T-helper 9 cell (primary cell): ENCODE measurements around the gene ACSF3.

Experiments used
- DNase-seq: peaks from one replicate; pipeline ENCODE4 v3.0.0-alpha.2; 2020

ACSF3 gene

DNA sequence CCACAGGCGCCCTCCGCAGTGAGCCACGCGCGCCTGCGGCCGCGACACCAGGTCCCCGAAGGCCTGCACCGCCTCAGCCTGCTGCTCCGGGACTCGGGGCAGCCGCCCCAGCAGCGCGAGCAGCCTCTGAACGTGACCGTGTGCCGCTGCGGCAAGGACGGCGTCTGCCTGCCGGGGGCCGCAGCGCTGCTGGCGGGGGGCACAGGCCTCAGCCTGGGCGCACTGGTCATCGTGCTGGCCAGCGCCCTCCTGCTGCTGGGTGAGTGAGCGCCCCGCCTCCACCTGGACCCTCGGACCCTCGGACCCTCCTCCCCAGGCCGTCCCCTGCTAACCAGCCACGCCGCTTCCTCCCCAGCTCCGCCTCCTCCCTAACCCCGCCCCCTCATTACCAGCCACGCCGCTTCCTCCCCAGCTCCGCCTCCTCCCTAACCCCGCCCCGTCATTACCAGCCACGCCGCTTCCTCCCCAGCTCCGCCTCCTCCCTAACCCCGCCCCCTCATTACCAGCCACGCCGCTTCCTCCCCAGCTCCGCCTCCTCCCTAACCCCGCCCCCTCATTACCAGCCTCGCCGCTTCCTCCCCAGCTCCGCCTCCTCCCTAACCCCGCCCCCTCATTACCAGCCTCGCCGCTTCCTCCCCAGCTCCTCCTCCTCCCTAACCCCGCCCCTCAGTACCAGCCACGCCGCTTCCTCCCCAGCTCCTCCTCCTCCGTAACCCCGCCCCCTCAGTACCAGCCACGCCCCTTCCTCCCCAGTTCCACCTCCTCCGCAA is 98.7 kb downstream of the ACSF3 start:
- DNase-seq, result peak; percentile 74

DNA sequence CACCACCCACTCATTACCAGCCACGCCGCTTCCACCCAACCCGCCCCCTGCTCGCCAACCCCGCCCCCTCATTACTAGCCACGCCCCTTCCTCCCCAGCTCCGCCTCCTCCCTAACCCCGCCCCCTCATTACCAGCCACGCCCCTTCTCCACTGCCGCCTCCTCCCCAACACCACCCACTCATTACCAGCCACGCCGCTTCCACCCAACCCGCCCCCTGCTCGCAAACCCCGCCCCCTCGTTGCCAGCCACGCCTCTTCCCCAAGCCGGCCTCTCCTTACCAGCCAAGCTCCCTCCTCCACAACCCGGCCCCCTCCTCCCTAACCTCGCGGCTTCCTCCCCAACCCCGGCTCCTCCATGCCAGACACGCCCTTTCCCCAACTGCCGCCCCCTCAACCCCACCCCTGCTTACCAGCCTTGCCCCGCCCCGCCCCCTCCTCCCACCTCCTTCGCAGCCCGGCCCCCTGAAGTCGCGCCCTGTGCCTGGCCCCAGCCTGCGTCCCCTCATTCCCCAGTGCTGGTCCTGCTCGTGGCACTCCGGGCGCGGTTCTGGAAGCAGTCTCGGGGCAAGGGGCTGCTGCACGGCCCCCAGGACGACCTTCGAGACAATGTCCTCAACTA is 99.4 kb downstream of the ACSF3 start:
- no peak for DNase-seq

DNA sequence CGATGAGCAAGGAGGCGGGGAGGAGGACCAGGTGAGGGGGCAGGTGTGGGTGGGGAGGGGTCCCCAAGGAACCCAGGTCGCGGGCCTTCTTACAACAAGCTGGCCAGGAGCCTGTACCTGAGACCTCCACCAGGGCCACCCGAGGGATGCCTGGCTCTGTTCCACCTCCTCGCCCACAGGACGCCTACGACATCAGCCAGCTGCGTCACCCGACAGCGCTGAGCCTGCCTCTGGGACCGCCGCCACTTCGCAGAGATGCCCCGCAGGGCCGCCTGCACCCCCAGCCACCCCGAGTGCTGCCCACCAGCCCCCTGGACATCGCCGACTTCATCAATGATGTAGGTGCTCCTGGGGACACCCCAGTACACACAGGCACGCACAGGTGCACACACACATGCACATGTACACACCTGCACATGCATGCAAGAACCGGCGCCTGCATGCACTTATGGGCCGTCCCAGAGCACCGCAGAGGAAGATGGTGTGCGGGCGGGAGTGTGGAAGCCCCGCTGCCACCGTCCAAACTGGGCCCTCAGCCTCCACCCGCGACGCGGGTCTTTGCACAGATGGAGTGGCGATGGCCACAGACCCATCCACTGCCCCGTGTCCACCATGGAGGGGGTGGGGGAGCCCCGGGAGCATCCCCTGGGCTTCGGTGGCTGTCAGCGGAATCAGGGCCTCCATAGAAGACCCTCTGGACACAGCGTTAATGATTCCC is 100.1 kb downstream of the ACSF3 start:
- no peak for DNase-seq

DNA sequence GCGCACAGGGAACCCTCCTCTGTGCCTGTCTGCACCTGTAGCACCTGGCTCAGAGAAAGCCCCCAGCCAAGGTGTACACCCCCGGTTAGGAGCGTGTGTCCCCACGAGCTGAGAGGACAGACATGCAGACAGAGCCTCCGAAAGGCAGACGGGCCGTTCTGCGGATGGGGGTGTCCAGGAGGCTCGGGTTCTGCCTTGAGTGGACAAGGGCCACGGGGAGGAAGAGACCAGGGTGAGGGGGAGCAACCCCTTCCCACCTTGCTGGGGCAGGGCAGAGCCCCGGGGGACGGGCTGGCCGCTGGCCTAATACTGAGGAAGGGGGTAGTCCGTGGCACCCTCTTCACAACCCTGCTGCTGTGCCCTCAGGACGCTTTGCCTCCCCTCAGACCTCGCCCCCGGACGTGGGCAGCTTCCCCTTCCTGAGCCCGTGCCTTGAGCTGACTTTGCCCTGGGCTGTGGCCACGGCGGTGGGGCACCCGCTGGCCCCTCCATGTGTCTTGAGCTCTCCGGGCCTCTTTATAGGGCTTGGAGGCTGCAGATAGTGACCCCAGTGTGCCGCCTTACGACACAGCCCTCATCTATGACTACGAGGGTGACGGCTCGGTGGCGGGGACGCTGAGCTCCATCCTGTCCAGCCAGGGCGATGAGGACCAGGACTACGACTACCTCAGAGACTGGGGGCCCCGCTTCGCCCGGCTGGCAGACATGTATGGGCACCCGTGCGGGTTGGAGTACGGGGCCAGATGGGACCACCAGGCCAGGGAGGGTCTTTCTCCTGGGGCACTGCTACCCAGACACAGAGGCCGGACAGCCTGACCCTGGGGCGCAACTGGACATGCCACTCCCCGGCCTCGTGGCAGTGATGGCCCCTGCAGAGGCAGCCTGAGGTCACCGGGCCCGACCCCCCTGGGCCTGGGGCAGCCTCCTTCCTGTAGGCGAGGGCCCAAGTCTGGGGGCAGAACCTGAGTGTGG is 101.0 kb downstream of the ACSF3 start:
- DNase-seq, result no peak

DNA sequence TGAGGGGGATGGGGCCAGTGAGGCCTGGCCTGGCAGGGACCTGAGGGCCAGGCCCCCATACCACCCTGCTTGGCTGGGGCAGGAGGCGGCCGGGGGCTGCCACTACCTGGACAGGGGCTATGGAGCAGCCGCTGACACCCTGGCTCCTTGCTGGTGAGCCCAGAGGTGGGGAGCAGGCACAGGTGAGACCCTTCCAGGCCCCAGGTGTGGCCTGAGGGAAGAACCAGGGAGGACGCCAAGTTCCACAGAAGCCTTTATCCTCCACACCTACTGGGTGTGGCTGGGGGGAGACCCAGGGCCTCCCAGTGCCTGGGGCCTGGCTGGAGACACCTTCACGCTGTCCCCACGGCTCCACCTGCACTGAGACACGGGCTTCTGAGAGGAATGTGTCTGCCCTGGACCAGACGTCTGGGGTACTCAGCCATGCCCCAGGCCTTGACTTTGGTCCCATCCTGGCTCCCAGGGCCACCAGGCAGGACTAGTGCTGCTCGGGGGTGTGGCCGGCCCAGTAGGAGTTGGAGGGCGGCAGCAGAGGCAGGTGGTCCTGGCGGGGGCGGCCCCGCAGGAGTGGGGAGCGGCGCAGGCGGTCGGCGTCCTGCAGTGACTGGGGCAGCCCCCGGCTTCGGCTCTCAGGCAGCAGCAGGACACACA is 102.0 kb downstream of the ACSF3 start:
- DNase-seq, result no peak

DNA sequence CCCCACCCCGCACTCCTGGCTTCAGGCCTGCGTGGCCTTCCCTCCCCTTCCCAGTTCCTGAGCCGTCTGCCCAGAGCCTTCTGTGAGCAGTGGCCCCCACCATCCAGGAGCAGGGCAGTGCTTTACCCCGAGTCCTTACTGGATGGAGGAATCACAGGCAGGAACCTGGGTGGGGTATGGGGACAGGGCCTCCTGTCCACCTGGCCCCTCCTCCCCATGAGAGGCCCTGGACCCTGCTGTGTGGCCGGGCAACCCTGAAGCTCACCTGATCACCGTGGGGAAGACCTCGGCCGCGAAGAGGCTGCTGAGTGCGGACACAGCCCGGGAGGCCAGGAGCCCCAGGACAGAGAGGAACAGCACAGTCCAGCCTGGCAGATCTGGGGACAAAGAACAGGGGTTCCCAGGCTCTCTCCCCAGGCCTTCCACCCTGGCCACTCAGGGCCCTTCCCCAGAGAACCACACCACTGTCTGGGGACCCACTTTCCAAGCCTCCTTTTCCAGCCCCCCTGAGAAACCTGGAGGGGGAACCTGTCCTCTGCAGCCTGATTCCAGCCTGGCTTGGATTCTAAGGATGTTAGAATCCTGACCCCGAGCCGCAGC is 103.5 kb downstream of the ACSF3 start:
- DNase-seq, result no peak

DNA sequence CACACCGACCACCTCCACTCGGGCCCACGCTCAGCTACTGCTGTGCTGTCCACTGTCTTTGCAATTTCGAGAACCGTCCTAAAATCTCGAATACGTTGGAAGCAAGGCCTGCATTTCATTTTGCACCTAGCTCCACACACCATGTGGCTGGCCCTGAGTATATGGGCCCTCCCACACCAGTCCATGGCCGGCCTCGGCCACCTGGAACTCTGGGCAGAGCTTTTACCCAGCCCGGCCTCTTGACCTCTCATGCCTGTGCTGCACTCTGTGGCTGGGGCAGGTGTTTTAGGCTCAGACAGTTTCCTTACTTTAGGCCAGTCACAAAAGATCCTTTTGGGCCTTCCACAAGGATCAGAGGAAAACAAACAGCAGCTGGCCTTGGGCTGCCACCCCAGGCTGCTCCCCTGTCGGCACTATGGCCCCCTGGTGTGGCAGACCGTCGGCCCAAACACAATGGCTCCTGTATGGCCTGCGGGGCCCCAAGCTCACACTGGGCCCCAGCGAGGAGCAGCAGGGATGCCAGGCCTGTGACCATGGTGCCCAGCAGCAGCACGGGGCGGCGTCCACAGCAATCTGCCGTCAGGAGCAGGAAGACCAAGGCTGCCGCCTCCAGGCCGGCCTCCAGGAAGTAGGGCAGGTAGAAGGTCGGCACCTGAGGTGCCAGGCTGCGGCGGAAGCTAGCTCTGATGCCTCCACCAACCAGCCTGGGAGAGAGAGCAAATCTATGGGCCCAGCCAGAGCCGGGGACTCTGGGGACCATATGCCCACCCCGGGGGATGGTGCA is 104.2 kb downstream of the ACSF3 start:
- no peak for DNase-seq

DNA sequence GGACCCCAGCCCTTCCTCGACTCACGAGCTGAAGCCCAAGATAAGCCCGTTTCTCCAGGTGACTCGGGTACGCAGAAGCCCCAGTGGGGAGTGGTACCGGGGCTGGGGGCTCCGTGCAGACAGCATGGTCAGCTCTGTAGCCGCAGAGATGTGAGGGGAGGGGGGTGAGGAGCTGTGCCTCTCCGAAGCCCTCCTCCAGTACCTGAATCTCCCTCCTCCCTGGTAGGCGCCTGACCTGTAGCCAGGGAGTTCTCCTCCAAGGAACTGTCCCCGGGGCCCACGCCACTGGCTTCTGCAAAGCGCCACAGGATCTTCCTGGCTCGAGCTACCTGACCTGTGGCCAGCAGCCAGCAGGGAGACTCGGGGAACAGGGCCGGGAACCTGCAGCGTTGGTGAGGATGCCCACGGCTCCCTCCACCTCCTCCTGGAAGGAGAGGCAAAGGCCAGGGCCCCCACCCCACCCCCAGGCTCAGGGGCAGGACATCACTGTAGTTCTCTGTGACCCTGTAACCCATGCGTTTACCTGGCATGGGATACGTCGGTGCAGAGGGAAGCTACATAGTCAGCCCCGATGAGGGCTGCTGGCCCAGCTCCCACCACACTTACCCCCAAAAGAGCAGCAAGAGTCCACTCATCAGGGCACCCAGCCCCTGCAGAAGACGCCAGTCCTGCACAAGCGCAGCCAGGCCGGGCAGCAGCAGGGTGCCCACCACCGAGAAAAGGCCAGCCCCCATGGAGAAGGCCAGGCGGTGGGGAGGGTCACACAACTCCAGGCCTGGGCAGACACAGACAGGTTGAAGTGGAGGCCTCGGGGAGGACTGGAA is 105.0 kb downstream of the ACSF3 start:
- DNase-seq, result no peak

DNA sequence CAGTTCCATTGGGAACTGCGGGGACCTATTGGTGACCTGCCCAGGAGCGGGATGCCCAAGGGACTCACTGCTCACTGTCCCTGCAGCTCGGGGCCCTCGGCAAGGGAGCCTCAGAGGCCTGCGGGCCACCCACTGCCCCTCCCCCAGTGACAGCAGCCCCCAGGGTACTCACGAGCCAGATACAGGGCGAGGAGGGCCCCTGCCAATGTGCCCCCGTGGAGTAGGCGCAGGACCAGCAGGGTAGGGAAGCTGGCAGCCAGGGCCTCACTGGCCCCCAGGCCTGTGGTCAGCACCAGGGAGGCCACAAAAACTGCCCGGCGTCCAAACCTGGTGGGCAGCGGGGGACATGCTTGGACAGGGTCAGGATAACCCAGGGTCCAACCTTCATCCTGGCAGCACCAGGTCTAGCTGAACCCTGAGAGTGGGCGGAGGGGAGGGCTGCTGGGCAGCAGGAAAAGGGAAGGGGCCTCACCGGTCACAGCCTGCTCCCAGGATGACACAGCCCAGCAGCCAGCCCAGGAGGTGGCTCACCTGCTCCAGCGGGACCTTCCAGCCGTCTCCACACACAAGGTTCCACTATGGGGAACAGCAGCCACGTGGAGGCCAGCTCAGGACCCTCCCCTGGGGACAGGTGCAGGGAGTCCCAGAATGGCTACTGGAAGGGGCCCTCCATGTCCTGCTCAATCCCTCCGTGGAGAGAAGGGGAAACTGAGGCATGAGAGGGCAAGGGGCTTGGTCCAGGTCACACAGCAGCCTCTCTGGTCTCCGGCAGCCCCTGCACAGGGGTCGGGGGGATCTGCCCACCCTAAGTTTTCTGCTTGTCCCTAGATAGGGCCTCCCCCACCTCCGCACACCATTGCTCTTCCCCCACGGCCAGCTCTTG is 105.8 kb downstream of the ACSF3 start:
- no peak for DNase-seq

DNA sequence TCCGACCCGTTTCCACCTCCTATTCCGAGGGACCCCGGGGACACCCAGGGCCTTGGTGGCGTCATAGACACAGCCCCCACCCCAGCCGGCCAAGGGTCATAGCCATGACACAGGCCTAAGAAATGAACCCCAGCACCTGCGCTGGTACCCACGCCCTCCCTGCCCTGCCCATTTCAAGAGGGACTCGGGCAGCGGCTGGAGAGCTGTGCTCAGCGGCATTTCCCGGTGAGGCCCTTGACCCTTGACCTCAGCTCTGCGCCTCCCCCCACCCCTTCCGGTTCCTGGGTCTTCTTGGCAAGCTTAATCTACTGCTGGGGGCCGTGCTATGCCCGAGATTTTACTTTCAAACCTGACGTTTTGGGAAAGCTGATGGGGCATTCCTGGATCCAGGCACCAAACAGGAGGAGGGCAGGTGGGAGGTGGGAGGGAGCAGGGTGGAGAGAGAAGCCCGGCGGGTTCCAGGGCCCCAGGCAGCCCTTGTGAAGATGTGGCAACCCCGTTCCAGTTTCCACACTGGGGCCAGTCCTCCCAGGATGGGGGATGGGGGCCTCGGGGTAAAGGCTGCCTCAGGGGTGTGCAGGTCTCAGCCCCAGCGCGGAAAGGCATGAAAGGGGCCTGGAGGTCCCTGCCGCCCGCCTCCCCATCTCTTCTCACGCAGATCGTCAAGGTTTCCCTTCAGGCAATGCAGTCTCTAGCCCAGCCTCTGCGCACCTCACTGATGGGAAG is 106.6 kb downstream of the ACSF3 start, which contains the start of gene SLC22A31:
TSS of gene SLC22A31 (minus strand) at position 414 of the 726 bp plus-strand sequence. CDS start at position 378, 36 bp downstream.
- DNase-seq, result no peak

DNA sequence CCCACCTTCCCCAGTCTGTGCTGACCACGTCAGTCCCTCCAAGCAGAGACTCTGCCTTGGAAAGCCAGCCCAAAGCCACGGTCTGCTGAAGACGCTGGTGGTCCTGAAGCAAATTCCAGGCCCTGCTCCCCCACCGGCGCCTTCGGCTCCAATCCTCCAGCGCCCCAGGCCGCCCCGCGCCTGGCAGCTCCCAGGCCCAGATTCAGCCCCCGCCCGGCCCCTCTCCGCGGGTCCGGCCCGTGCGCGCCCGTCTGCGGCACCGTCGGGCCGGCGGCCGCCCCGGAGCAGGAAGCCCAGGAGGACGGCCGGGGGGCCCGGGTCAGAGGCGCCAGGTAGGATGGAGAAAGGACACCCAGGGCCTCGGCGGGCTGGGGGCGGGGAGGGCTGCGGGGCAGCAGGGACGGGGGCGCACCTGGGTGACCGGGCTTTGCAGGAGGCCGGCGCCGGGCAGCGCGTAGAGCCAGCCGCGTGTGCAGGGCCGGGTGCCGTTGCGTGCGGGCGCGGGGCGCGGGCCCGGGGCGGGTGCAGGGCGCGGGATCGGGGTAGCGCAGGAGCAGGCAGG is 107.3 kb downstream of the ACSF3 start:
- no peak for DNase-seq

DNA sequence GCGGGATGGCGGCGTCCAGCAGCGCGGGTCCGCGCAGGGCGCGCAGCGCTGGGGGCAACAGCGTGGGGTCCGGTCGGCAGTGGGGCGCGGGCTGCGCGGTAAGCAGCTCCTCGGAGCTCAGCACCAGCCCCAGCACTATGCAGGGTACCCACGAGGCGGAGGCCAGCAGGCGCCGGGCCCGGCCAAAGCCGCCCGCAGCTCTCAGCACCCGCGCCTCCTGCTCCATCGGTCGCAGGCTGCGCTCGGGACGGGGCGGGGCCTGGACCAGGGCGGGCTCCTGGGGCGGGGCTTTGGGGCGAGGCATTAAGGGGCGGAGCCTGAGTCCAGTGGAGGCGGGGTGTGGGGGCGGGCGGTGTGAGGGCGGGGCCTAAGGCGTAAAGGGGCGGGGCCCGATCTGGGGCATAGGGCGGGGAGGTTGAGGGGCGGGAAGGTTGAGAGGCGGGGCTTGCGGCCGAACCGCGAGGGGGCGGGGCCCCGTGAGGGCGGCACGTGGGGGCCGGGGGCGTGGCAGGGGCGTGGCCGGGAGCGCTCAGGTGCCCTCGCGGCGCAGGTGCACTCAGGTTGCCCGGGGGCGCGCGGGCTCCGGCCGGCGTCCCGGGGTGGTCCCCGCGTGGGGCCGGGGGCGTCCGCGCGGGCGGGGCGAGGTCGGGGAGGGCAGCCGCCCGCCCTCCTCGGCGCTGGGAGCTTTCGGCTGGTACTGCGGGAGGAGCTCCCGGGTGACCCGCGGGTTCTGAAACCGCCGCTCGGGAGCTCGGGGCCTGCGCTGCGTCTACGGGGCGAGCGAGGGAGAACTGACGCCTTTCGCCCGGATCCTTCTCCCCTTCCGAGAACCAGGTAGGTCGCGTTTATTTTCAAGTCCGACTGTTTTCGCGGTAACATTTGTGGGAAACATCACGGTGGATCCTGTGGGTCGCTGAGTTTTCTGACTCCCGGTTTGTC is 108.1 kb downstream of the ACSF3 start:
- peak; percentile 73 for DNase-seq

DNA sequence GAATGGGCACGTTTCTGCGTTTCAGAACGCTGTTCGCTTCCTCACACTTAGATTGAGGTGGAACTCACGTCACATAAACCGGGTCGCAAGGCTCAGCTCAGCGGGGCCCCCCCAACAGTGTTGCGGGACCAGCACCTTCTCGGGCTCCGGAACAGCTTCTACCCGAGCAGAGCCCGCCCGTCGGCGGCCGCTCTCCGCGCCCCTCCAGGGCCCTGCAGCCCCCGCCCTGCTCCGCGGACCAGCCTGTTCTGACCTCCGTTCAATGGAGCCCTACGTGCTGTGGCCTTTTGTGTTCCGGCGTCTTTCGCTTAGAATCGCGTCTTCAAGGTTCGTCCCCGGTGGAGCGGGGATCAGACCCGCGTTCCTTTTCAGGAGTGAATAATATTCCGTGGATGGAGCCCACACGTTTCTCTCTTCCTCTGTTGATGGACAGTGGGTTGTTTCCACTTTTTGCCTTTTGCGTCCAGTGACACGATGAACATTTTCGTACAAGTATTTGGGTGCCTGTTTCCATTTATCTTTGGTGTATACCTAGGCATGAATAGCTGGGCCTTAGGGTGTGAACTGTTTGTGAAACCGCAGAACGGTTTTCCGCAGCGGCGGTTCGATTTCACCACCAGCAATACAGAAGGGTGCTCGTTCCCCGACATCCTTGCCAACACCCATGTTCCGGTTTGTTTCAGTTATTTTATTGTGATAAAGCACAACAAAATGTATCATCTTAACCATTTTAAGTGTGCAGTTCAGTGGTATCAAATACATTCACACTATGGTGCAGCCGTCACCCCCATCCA is 109.0 kb downstream of the ACSF3 start:
- DNase-seq, result no peak
